Activated CD8-positive, alpha-beta memory T cell treated with anti-CD3 and anti-CD28 coated beads for 48 hours (primary cell): ENCODE results near the gene CLEC18C.
"Not testable (repeated sequence)": the region's sequence is repeated elsewhere in the genome, so short reads cannot be mapped to it uniquely, and the experiment has no call there.

Experiments used
- DNase-seq, 3 experiments: peaks; one replicate each; pipeline ENCODE4 v3.0.0-alpha.2; 2020; ENCODE audit warnings: low read depth in 2 of 3, low spot score in 2 of 3

The CLEC18C gene

GRCh38 chr16:70159355-70160348 lies 13.9 kb upstream of the CLEC18C start:
- DNase-seq = no peak

- DNase-seq = no peak
These were observed 13.2 kb upstream of the CLEC18C start for GRCh38 chr16:70160388-70160787.

GRCh38 chr16:70160821-70161220 lies 12.8 kb upstream of the CLEC18C start:
- peak in 1 of 3 experiments; percentile 0 for DNase-seq

GRCh38 chr16:70161350-70161749 lies 12.2 kb upstream of the CLEC18C start:
- no peak for DNase-seq

GRCh38 chr16:70162041-70162451 lies 11.5 kb upstream of the CLEC18C start:
- DNase-seq = no peak

- no peak for DNase-seq
These were observed 10.0 kb upstream of the CLEC18C start for GRCh38 chr16:70163596-70163995.

- DNase-seq = not testable (repeated sequence)
These were observed 6.9 kb upstream of the CLEC18C start for GRCh38 chr16:70166688-70167087.

- DNase-seq = not testable (repeated sequence)
These were observed 329 bp downstream of the CLEC18C start for GRCh38 chr16:70173916-70174315.

- not testable (repeated sequence) for DNase-seq
These were observed 873 bp downstream of the CLEC18C start for GRCh38 chr16:70174387-70174932.

GRCh38 chr16:70187858-70188607 lies 14.4 kb downstream of the CLEC18C start:
- not testable (repeated sequence) for DNase-seq

- DNase-seq = not testable (repeated sequence)
These were observed 15.0 kb downstream of the CLEC18C start for GRCh38 chr16:70188608-70188915.

GRCh38 chr16:70190574-70190973 lies 17.0 kb downstream of the CLEC18C start:
- DNase-seq = not testable (repeated sequence)

- DNase-seq = not testable (repeated sequence)
These were observed 23.2 kb downstream of the CLEC18C start for GRCh38 chr16:70196683-70197300.

GRCh38 chr16:70197611-70198010 lies 24.0 kb downstream of the CLEC18C start:
- DNase-seq = not testable (repeated sequence)

- DNase-seq = not testable (repeated sequence)
These were observed 24.6 kb downstream of the CLEC18C start for GRCh38 chr16:70198230-70198629.

- DNase-seq = not testable (repeated sequence)
These were observed 25.1 kb downstream of the CLEC18C start for GRCh38 chr16:70198666-70199065.

GRCh38 chr16:70199170-70199569 lies 25.6 kb downstream of the CLEC18C start:
- not testable (repeated sequence) for DNase-seq

- DNase-seq = not testable (repeated sequence)
These were observed 26.5 kb downstream of the CLEC18C start for GRCh38 chr16:70200063-70200462.

GRCh38 chr16:70203508-70203907 lies 29.9 kb downstream of the CLEC18C start:
- DNase-seq = not testable (repeated sequence)

GRCh38 chr16:70204010-70204409 lies 30.4 kb downstream of the CLEC18C start:
- DNase-seq = not testable (repeated sequence)
